Panc1 (cell line): Measurements from ENCODE around the gene ZNF135. TPM values are rescaled to one million over a fixed set of nuclear protein-coding genes. Genes with fewer than 3 reads are reported as not detected.

Source experiments
- ATAC-seq: fragments of 200-7000 bp; cut with Tn5 transposase; 2 replicates; pipeline ENCODE4 v1.9.1; 2020; ENCODE audit warnings: mild to moderate bottlenecking, moderate library complexity
- BruUV-seq: library from RNA; stranded (reverse); fragments of 400-500 nt; replicated peaks from 2 replicates; lab custom pipeline; 2021; lab: Mats Ljungman, UMichigan
- CTCF ChIA-PET: fragments of 300-600 bp; sonication (Branson Sonifier 250); formaldehyde crosslinking; loops from one replicate; lab custom pipeline; 2022; ENCODE audit warnings: antibody characterized with exemption; lab: Charles Lee
- POLR2A ChIA-PET: fragments of 300-600 bp; sonication (Branson Sonifier 250); formaldehyde crosslinking; loops from one replicate; lab custom pipeline; 2022; ENCODE audit warnings: antibody characterized with exemption; lab: Charles Lee
- DNase-seq: peaks from one replicate; pipeline ENCODE4 v3.0.0-alpha.2; 2010; ENCODE audit warnings: low read depth, low spot score
- H3K27ac ChIP-seq: 2 replicates; pipeline ENCODE4 v1.5.1; 2011; ENCODE audit warnings: mild to moderate bottlenecking, low read length, inconsistent platforms
- H3K27me3 ChIP-seq: fragments of 200-500 bp; sonication (Bioruptor generic); 2 replicates; pipeline ENCODE4 v1.6.0; 2014; ENCODE audit warnings: low read length, inconsistent platforms; ENCODE audit not compliant: control insufficient read depth, insufficient read depth
- H3K36me3 ChIP-seq: fragments of 200-500 bp; sonication (Bioruptor generic); 2 replicates; pipeline ENCODE4 v1.5.1; 2014; ENCODE audit warnings: inconsistent platforms, mild to moderate bottlenecking, low read length, moderate library complexity; ENCODE audit not compliant: control insufficient read depth, insufficient read depth
- H3K4me1 ChIP-seq: 2 replicates; pipeline ENCODE4 v1.5.1; 2011; ENCODE audit warnings: inconsistent platforms, mild to moderate bottlenecking, low read length, moderate library complexity; ENCODE audit not compliant: control insufficient read depth, insufficient read depth
- H3K4me3 ChIP-seq, 2 experiments: 2 replicates each; pipeline ENCODE4 v1.5.1; 2011 to 2012; ENCODE audit warnings: low read depth in 2 of 2, low read length in 2 of 2, mild to moderate bottlenecking in 2 of 2, inconsistent platforms in 1 of 2, moderate library complexity in 1 of 2
- H3K9me3 ChIP-seq: fragments of 200-500 bp; sonication (Bioruptor generic); 2 replicates; pipeline ENCODE4 v1.5.1; 2014; ENCODE audit warnings: low read depth, mild to moderate bottlenecking, inconsistent platforms, low read length, moderate library complexity; ENCODE audit not compliant: control insufficient read depth, insufficient read depth
- CTCF ChIP-seq: fragments of 450-650 bp; IDR thresholded peaks from 2 replicates; pipeline ENCODE4 v1.5.1; 2017; ENCODE audit warnings: mild to moderate bottlenecking
- POLR2AphosphoS5 ChIP-seq: IDR thresholded peaks from 2 replicates; pipeline ENCODE4 v1.6.1; 2012; ENCODE audit warnings: mild to moderate bottlenecking, low read depth, low read length, moderate library complexity
- REST ChIP-seq, 2 experiments: IDR thresholded peaks; 2 replicates each; pipeline ENCODE4 v1.6.1; 2011 to 2012; ENCODE audit warnings: low read depth in 2 of 2, control low read depth in 1 of 2, low read length in 1 of 2, mild to moderate bottlenecking in 1 of 2, moderate library complexity in 1 of 2; ENCODE audit not compliant: insufficient read depth in 1 of 2
- SIN3A ChIP-seq: IDR thresholded peaks from 2 replicates; pipeline ENCODE4 v1.6.1; 2012; ENCODE audit warnings: low read depth, mild to moderate bottlenecking, low read length, moderate library complexity, borderline replicate concordance; ENCODE audit not compliant: insufficient read depth
- TCF7L2 ChIP-seq: IDR thresholded peaks from 2 replicates; pipeline ENCODE4 v1.6.1; 2011; ENCODE audit warnings: mild to moderate bottlenecking, low read depth, low read length, inconsistent platforms
- in situ Hi-C: cut with HindIII; loops from 2 replicates; pipeline ENCODE4 v1.10.0; 2016; ENCODE audit warnings: low sequenced_read_pairs, low pct_unique_long_range_greater_than_20kb
- intact Hi-C: fragments of 100-400 bp; cut with micrococcal nuclease; formaldehyde crosslinking; loops from one replicate; pipeline ENCODE4 v1.10.0; 2022; ENCODE audit not compliant: unreplicated experiment
- total RNA-seq: library from RNA; stranded (reverse); gene quantifications from one replicate; pipeline ENCODE4 v1.2.1, GENCODE V29; 2021; ENCODE audit not compliant: unreplicated experiment

The ZNF135 gene
- total RNA-seq, 1 experiment from 2014 or later, result not detected

GRCh38 chr19:58046856-58047255 is 12.2 kb upstream of the ZNF135 start:
- DNase-seq, result no peak
- Histone ChIP-seq H3K4me1 (no peaks in the 10 kb centered on the region), H3K36me3 (no peaks in the 10 kb centered on the region), H3K4me3 (no peak overlapping the region), H3K27ac (no peak overlapping the region), H3K9me3 (peaks cover 6% of the 10 kb centered on the region; the same call in 1 of the 2 replicates), H3K27me3 (no peaks in the 10 kb centered on the region)
- POLR2A ChIA-PET, result no interaction called here
- ATAC-seq, result no peak
- TF ChIP-seq CTCF (no peak), POLR2AphosphoS5 (no peak), TCF7L2 (no peak), SIN3A (no peak), REST (IDR thresholded peaks at IDR 0.05; ENCODE audit: insufficient read depth in 1 of 2, low read depth in 2 of 2, low read length in 1 of 2) (no peak)
- in situ Hi-C loops (no loop called here), intact Hi-C loops (no loop called here)
- CTCF ChIA-PET, result no interaction called here
- no TSS peak for BruUV-seq

GRCh38 chr19:58047672-58048071 is 11.4 kb upstream of the ZNF135 start:
- in situ Hi-C loops (no loop called here), intact Hi-C loops (no loop called here)
- no TSS peak for BruUV-seq
- H3K9me3 ChIP-seq, result peaks cover 6% of the 10 kb centered on the region; the same call in 1 of the 2 replicates
- no peaks in the 10 kb centered on the region for H3K4me1 ChIP-seq
- H3K27ac ChIP-seq, result no peak overlapping the region
- no peak for TF ChIP-seq CTCF
- no peak for TF ChIP-seq SIN3A
- TF ChIP-seq POLR2AphosphoS5, result no peak
- TF ChIP-seq REST (IDR thresholded peaks at IDR 0.05; ENCODE audit: insufficient read depth in 1 of 2, low read depth in 2 of 2, low read length in 1 of 2), result no peak
- no peak for TF ChIP-seq TCF7L2
- H3K27me3 ChIP-seq, result no peaks in the 10 kb centered on the region
- ATAC-seq (no peak), DNase-seq (no peak)
- ChIA-PET POLR2A (no interaction called here), CTCF (no interaction called here)
- no peak overlapping the region for H3K4me3 ChIP-seq
- H3K36me3 ChIP-seq, result no peaks in the 10 kb centered on the region
